Stimulated activated CD4-positive, alpha-beta T cell treated with anti-CD3 and anti-CD28 coated beads, Interleukin-2, amount 100 ng/mL, for 24 hours (primary cell): ENCODE measurements around the gene TTLL5.
A peak's percentile ranks its signal among the peaks of the same experiment; 100 is the strongest.

Experiments
- DNase-seq, 2 donors: peaks; one replicate each; pipeline ENCODE4 v3.0.0-alpha.2; 2020

Gene TTLL5

GRCh38 chr14:75805646-75806045 is 144.6 kb downstream of the TTLL5 start:
- no peak for DNase-seq

GRCh38 chr14:75806352-75806832 is 145.3 kb downstream of the TTLL5 start:
- DNase-seq, result no peak

- no peak for DNase-seq
Observed at GRCh38 chr14:75807667-75808360, 146.8 kb downstream of the TTLL5 start.

- no peak for DNase-seq
Observed at GRCh38 chr14:75811136-75811829, 150.2 kb downstream of the TTLL5 start.

GRCh38 chr14:75811872-75812499 is 150.9 kb downstream of the TTLL5 start:
- no peak for DNase-seq

DNA sequence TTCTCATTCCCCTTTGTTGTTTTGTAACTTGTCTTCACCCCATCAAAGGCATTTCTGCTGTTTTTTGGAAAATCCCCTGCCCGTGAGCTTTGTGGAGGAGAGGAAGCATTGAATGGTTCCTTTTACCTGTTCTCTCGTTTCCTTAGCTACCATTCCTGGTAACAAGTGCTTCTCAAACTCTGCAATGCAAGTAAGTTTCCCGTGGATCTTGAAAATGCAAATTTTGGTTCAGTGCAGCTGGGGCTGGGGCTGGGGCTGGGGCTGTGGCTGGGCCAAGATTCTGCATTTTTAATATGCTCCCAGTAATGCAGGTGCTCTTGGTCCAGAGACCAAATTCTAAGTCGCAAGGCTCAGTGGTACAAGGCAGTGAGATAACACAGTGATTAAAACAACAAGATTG is 151.6 kb downstream of the TTLL5 start:
- no peak for DNase-seq

GRCh38 chr14:75820761-75821160 is 159.7 kb downstream of the TTLL5 start:
- no peak for DNase-seq

DNA sequence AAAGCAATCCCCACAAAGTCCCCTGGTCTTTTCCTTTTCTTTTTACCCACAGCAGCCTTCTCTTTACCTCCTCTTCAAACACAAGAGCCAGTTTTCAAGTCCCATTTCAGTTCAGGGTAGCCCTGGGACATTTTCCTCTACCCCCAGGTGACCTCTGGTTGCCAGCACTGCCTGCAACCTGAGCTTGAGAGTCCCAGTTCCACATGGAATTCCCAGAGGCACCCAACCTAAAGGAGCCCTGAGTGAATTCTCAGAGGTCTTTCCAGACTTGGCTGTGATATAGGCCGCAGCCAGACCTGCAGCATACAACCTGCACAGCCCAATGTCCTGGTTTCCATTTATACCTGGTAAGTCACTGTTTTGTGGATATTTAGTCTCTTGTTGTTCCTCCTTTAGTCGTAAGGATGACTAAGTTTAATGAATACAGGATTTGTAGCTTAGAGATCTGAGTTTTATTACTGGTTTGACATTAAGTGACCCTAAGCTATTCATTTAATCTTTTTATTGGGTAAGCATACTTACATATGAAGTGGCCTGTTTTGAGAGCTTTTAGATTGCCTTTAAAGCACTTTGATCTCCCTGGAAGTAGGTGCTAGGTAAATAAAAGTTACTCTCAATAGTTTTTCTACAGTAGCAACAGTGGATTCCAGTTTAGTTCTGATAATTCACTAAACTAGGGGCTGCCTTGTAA is 160.9 kb downstream of the TTLL5 start:
- no peak for DNase-seq

DNA sequence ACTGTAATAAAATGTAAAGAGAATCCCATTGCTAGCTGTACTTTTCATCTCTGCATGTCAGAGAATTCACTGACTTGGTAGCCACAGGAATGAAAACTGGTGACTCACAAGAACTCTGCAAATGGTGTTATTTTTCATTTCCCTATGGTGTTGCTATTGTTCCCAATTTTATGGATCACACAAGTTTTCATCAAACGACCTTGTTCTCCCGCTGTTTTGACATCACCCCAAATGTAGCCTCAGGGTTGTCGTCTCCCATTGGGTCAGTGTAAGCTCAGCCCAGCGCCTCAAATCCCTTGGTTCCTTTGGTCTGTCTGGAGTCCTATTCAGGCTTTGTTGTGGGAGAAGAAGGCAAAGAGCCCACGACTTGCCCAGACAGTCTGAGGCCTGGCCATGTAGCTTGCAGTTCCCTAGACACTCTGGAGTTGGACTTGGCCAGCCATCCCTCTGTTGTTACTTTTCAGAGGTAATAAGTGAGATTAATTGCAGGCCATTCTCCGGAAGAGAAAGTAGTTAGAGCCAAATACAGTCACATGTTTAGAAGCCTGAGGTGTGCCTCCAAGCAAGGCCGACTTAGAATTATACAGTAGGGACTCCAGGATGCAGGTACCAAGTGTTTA is 161.6 kb downstream of the TTLL5 start:
- no peak for DNase-seq

GRCh38 chr14:75823334-75823733 is 162.3 kb downstream of the TTLL5 start:
- DNase-seq, result no peak

DNA sequence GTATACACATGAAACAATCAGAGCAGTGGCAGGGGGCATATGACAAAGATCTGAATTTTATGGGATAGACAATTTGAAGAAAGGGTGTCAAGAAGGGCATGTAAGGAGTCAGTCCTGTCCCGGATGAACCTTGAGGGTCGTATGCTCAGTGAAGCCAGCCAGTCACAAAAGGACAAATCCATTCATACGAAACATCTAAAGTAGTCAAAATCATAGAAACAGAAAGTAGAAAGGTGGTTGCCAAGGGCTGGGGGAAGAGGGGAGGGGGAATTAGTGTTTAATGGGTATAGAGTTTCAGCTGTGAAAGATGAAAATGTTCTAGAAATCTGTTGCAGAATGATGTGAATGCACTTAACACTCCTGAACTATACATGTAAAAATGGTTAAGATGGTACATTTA is 163.3 kb downstream of the TTLL5 start:
- no peak for DNase-seq

- DNase-seq, result no peak
Observed at GRCh38 chr14:75825147-75825592, 164.1 kb downstream of the TTLL5 start.

GRCh38 chr14:75826599-75826998 is 165.6 kb downstream of the TTLL5 start:
- no peak for DNase-seq

DNA sequence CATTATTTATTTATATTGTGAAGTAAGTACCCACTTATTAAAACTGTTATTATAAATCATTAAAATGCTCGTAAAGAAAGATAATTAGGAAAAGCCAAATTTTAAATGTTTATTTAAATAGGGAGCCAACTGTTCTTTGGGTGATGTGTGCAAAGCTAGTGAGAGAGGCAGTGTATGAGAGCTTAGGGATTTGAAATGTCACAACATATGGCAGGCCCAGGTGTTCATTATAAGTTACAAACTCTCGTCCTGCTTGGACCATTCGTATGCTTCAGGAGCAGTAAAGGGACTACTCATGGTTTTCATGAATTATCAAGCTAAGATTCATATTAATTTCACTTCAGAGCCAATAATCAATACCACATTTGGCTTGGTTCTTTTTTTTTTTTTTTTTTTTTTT is 166.3 kb downstream of the TTLL5 start:
- no peak for DNase-seq

DNA sequence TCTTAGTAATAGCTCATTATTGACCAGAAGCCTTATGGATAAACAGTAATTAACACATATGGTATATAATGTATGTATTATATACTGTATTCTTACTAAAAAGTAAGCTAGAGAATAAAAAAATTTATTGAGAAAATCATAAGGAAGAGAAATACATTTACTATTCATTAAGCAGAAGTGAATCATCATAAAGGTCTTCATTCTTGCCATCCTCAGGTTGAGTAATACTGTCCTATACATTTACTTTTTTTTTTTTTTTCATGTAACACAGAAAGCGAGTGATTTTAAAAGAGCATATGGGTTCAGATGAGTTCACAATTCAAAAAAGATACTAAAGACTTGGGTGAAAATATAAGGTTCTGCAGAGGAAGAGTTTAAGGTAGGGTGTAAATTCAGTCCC is 168.3 kb downstream of the TTLL5 start:
- no peak for DNase-seq

- peak; percentile 22 to 25 for DNase-seq
Observed at GRCh38 chr14:75831455-75831854, 170.4 kb downstream of the TTLL5 start.

- no peak for DNase-seq
Observed at GRCh38 chr14:75831952-75832351, 170.9 kb downstream of the TTLL5 start.

- no peak for DNase-seq
Observed at GRCh38 chr14:75832621-75833297, 171.7 kb downstream of the TTLL5 start.

DNA sequence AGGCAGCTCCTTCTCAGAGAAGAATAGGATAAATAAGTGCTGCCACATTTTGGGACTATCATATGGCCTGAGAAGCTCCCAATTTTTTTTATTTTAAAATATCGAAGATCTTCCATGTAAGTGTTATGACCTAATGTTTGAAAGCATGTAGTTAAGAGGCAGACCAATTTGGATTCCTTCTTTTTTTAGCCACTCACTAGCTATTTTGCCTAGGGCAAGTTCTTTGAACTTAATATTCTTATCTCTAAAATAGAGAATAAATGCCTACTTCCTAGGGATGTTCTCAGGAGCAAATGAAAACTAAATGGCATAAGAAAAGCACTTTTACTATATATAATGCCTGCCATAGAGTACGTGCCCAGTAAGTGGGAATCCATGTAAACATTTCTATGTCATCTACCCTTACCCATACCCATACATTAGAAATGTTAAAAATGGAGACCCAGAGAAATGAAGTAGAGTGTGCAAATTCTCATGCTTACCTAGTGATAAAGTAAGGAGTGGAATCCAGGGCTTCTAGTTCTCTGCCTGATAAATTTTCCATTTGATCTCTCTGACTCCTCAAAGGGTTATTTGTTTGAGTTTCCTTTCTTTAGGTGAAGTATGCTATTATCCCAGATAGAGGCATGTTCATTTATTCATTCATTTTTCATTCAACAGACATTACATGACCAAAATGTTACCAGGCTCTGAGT is 172.4 kb downstream of the TTLL5 start:
- DNase-seq, result no peak

DNA sequence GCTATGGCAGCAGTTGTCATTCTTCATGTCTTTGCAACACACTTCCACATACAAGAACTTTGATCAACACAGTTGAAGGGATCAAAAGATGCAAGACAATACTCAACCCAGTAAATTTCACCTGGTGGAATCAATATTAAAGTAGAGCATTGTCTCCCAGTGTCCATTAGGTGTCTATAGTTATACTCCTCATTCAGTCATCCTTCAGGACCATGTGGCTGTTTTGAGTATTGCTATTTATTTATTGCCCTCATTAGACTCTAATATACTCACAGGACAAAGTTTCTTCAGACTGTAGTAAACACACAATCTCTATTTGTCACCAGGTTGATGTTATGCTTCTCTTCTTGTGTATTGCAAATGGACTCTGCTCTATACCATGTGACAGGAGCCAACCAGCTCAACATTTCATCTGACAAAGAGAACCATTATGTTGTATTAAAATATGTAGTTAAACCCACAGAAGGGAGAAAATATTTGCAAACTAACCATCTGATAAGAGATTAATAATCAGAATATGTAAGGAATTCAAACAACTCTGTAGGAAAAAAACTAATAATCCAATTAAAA is 174.2 kb downstream of the TTLL5 start:
- no peak for DNase-seq

- no peak for DNase-seq
Observed at GRCh38 chr14:75835737-75836136, 174.7 kb downstream of the TTLL5 start.
